GM18498 (cell line): Measurements from ENCODE around the gene SCAI.
A peak's percentile ranks its signal among the peaks of the same experiment; 100 is the strongest.
"Not testable (repeated sequence)": the region's sequence is repeated elsewhere in the genome, so short reads cannot be mapped to it uniquely, and the experiment has no call there.

Experiments used
- ATAC-seq: cut with Tn5 transposase; IDR thresholded peaks from one replicate; pipeline ENCODE4 v1.9.1; 2021; ENCODE audit warnings: mild to moderate bottlenecking, moderate library complexity; ENCODE audit not compliant: unreplicated experiment

Gene SCAI

GRCh38 chr9:125106285-125106893 lies 36.9 kb downstream of the SCAI start:
- ATAC-seq = no peak

- no peak for ATAC-seq
These were observed 39.4 kb downstream of the SCAI start for GRCh38 chr9:125103770-125104460.

GRCh38 chr9:125103021-125103420 lies 40.3 kb downstream of the SCAI start:
- ATAC-seq = no peak

GRCh38 chr9:125100822-125101221 lies 42.5 kb downstream of the SCAI start:
- no peak for ATAC-seq

- ATAC-seq = no peak
These were observed 43.5 kb downstream of the SCAI start for GRCh38 chr9:125099816-125100215.

GRCh38 chr9:125095821-125096443 lies 47.4 kb downstream of the SCAI start:
- ATAC-seq = no peak

- no peak for ATAC-seq
These were observed 52.2 kb downstream of the SCAI start for GRCh38 chr9:125091121-125091520.

GRCh38 chr9:125089331-125089730 lies 54.0 kb downstream of the SCAI start:
- peak; percentile 51 for ATAC-seq

- no peak for ATAC-seq
These were observed 54.6 kb downstream of the SCAI start for GRCh38 chr9:125088752-125089151.

GRCh38 chr9:125085703-125086477 lies 57.4 kb downstream of the SCAI start:
- no peak for ATAC-seq

- not testable (repeated sequence) for ATAC-seq
These were observed 61.1 kb downstream of the SCAI start for GRCh38 chr9:125082197-125082596.

GRCh38 chr9:125080797-125081196 lies 62.5 kb downstream of the SCAI start:
- not testable (repeated sequence) for ATAC-seq

GRCh38 chr9:125079931-125080330 lies 63.4 kb downstream of the SCAI start:
- ATAC-seq = no peak

GRCh38 chr9:125075997-125076396 lies 67.3 kb downstream of the SCAI start:
- no peak for ATAC-seq

GRCh38 chr9:125074976-125075375 lies 68.4 kb downstream of the SCAI start:
- no peak for ATAC-seq

GRCh38 chr9:125066839-125067619 lies 76.3 kb downstream of the SCAI start:
- ATAC-seq = no peak

GRCh38 chr9:125061391-125061790 lies 81.9 kb downstream of the SCAI start:
- ATAC-seq = no peak

GRCh38 chr9:125049212-125050049 lies 93.9 kb downstream of the SCAI start:
- ATAC-seq = no peak

- no peak for ATAC-seq
These were observed 99.7 kb downstream of the SCAI start for GRCh38 chr9:125043631-125044030.

GRCh38 chr9:125043148-125043547 lies 100.2 kb downstream of the SCAI start:
- ATAC-seq = no peak
